IgD-negative memory B cell (primary cell): ENCODE results near the gene ANKRD11. TPM values are rescaled to one million over a fixed set of nuclear protein-coding genes. Genes with fewer than 3 reads are reported as not detected.
A peak's percentile ranks its signal among the peaks of the same experiment; 100 is the strongest.
"Not testable (repeated sequence)": the region's sequence is repeated elsewhere in the genome, so short reads cannot be mapped to it uniquely, and the experiment has no call there.

Source experiments
- H3K27ac Mint-ChIP-seq, 3 donors: one replicate each; pipeline ENCODE4 v1.8.0; 2020 to 2022; ENCODE audit warnings: mild to moderate bottlenecking in 3 of 3, mixed read lengths in 3 of 3, moderate library complexity in 1 of 3
- H3K27me3 Mint-ChIP-seq: one replicate; pipeline ENCODE4 v1.8.0; 2021; ENCODE audit warnings: mixed read lengths
- H3K36me3 Mint-ChIP-seq: one replicate; pipeline ENCODE4 v1.8.0; 2020; ENCODE audit warnings: mild to moderate bottlenecking, mixed read lengths
- H3K4me1 Mint-ChIP-seq, 3 donors: one replicate each; pipeline ENCODE4 v1.8.0; 2020 to 2022; ENCODE audit warnings: mixed read lengths in 3 of 3, mild to moderate bottlenecking in 1 of 3
- H3K4me3 Mint-ChIP-seq, 4 donors: one replicate each; pipeline ENCODE4 v1.8.0; 2020 to 2022; ENCODE audit warnings: mild to moderate bottlenecking in 4 of 4, mixed read lengths in 4 of 4, moderate library complexity in 3 of 4
- H3K9me3 Mint-ChIP-seq, 3 donors: one replicate each; pipeline ENCODE4 v1.8.0; 2020 to 2021; ENCODE audit warnings: mixed read lengths in 3 of 3, mild to moderate bottlenecking in 1 of 3
- polyA plus RNA-seq: library from polyadenylated mRNA; unstranded; fragments of 300-500 nt; fragmentation: Illumina TruSeq; gene quantifications from one replicate; pipeline ENCODE4 v1.2.3, GENCODE V29; 2021

Gene ANKRD11
- polyA plus RNA-seq, 1 donor from 2014 or later: 11.6 TPM

DNA sequence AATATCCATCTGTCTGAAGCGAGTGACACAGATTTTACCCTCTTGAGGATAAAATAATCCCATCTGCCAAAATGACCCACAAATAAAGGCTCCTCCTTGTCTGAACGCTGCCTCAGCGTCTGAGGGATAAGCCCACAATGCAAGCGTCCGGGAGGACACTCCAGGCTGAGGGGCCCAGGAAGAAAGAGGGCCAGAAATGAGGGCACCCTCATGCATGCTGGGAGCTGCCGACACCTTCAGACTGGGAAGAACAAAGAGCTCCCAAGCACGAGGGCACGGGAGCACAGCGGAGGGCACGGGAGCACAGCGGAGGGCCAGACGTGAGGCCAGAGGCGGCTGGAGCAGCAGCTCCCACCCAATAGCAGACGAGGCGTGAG, 145.9 kb downstream of the ANKRD11 start:
- H3K27ac Mint-ChIP-seq: no peak overlapping the region
- H3K27me3 Mint-ChIP-seq: no peaks in the 10 kb centered on the region
- no peak overlapping the region for H3K4me3 Mint-ChIP-seq
- H3K4me1 Mint-ChIP-seq: peaks cover 45 to 50% (median 45%) of the 10 kb centered on the region in 3 donors
- no peaks in the 10 kb centered on the region for H3K9me3 Mint-ChIP-seq
- peaks cover 4% of the 10 kb centered on the region for H3K36me3 Mint-ChIP-seq

DNA sequence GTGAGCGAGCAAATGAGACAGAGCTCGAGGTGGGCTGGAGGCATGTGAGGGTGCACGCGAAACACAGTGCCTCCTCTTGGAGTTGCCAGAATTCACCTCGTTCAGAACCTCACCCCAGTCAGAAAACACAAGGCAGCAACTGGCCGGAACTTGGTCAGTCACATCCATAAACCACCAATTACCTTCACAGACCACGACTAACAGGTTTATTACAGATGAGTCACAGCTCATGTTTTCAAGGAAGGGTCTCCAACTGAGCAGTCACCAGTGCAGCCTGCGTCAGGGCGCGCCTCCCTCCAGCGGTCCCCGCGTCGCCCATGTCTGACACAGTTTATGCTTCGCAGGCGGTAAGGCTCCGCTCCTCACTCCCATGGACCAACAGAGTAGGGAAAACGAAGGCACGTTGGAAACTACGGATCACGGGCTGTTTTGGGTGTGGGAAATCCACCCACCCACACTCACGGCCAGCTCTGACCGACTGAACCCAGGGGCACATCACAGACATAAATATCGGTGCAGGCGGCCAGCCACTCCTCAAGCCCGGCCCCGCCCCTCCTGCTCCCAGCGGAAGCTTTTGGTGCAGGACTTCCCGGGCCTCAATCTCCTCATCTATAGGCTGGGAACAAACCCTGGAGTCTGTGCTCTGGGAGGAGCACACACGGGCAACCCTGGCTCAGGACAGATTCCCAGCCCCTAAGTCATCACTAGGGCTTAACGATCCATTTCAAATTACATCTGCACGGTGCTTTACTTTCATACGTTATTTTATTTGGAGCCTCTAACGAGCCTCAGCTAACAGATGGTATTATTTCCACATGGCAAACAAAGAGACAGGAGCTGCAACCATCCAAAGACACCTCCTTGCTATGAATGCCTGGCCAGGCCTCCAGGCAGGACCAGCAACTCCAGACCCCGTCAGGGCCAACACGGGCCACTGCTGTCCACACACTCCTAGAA, 146.6 kb downstream of the ANKRD11 start:
- H3K27ac Mint-ChIP-seq: peak overlapping the region in 1 of 3 donors; percentile 41
- H3K4me3 Mint-ChIP-seq: peak overlapping the region in 1 of 4 donors; percentile 4

DNA sequence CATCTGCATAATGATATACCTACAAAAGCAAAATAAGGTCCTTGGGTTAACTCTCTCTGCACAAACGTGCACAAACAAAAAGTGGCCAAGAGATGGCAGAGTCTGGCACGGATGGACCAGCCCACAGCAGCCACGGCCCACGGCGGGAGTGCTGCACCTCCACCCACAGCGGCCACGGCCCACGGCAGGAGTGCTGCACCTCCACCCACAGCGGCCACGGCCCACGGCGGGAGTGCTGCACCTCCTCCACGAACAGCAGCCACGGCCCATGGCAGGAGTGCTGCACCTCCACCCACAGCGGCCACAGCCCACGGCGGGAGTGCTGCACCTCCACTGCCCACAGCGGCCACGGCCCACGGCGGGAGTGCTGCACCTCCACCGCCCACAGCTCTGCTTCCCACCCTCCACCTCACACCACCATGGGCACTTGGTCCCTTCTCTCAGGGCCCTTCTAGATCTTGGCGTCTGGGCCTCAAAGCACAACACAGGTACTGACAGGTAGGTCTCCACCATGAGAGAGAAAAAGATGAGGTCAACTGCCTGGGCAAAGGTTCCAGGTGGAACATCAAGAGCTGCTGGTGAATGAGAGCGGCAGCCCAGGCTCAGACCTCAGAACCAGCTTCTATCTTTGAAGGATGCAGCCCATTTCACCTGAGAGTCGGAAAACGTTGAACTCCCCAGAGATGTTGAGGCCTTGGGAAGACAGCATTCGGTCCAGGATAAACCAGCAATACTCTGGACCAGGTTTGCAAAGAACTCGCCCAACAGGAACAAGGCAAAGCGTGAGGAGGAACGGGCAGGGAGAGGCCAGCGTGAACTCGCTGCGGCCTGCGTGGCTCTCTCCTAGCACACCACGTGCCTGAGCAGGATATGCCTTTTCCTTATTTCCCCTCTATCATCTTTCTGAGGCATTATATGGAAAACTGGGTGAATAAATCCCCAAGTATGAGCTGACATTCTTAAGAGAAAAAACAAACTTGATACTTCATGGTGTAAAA, 148.4 kb downstream of the ANKRD11 start:
- Mint-ChIP-seq H3K27ac (no peak overlapping the region), H3K4me3 (no peak overlapping the region), H3K27me3 (no peaks in the 10 kb centered on the region), H3K9me3 (no peaks in the 10 kb centered on the region), H3K4me1 (peaks cover 44 to 46% (median 44%) of the 10 kb centered on the region in 3 donors), H3K36me3 (peaks cover 3% of the 10 kb centered on the region)

More for the DNA sequence above, 146.6 kb downstream of the ANKRD11 start:
- peaks cover 47 to 50% (median 48%) of the 10 kb centered on the region in 3 donors for H3K4me1 Mint-ChIP-seq
- no peaks in the 10 kb centered on the region for H3K27me3 Mint-ChIP-seq
- no peaks in the 10 kb centered on the region for H3K9me3 Mint-ChIP-seq
- peaks cover 3% of the 10 kb centered on the region for H3K36me3 Mint-ChIP-seq

DNA sequence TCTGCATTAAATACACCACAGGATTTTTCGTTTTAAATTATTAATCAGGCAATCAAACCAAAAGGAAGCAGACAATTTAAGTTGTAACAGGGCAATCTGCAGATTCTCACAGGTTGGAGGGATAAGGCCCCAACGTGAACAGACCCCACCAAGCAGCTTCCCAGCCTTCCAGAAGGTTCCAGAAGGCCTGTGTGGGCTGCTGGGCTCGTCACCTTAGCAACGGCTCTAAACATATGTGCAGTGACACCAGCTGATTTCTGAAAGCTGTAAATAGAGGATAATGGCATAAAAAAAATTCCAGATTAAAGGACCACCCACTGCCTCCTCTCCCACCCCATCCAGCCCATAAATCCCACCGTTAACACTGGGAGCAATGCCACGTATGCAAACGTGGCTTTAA, 149.1 kb downstream of the ANKRD11 start:
- peaks cover 36 to 42% (median 40%) of the 10 kb centered on the region in 3 donors for H3K4me1 Mint-ChIP-seq
- H3K27ac Mint-ChIP-seq: no peak overlapping the region
- peaks cover 3% of the 10 kb centered on the region for H3K36me3 Mint-ChIP-seq
- H3K27me3 Mint-ChIP-seq: no peaks in the 10 kb centered on the region
- H3K9me3 Mint-ChIP-seq: no peaks in the 10 kb centered on the region
- peak overlapping the region in 2 of 4 donors; percentile 41 to 43 for H3K4me3 Mint-ChIP-seq

DNA sequence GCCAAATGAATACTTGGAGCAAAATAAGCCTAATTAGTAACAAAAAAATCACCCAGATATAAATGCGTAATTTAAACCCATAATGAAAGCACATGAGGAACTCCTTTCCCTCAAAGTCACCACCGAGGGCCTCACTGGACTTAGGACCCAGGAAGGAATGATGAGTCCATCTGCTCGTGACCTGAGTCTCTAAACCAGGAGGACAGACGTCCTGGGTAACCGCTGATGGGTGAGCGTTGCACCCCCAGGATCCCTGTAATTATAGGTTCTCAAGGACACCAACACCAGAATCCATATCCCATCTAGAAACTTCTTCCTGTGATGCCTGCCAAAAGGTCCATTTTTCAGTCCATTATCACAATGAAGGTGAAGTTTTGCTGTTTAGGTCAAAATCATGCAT, 151.5 kb downstream of the ANKRD11 start:
- peak overlapping the region in 1 of 3 donors; percentile 85 for H3K27ac Mint-ChIP-seq
- H3K4me1 Mint-ChIP-seq: peaks cover 35 to 52% (median 41%) of the 10 kb centered on the region in 3 donors
- H3K36me3 Mint-ChIP-seq: peaks cover 3% of the 10 kb centered on the region
- peak overlapping the region in 1 of 4 donors; percentile 22 for H3K4me3 Mint-ChIP-seq
- no peaks in the 10 kb centered on the region for H3K9me3 Mint-ChIP-seq
- no peaks in the 10 kb centered on the region for H3K27me3 Mint-ChIP-seq

DNA sequence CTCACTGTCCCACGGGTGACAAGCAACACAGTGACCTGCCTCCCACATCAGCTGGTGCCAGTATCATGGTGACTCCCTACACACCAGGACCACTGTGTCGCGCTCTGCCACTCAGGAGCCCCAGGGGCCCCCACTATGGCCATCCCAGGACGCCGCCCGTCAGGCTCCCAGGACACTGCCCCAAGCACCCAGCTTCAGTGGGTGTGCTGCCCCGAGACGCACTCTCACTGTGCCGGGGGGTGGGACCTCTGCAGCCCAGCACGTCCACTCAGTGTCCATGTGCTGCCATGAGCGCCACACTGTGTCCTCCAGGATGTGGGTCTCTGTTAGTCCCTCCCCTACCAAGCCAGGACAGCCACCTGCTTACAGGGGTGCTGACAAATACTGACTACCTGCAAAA, 152.4 kb downstream of the ANKRD11 start:
- Mint-ChIP-seq H3K4me1 (peaks cover 35 to 51% (median 41%) of the 10 kb centered on the region in 3 donors), H3K9me3 (no peaks in the 10 kb centered on the region), H3K27me3 (no peaks in the 10 kb centered on the region), H3K4me3 (peak overlapping the region in 1 of 4 donors; percentile 22), H3K27ac (no peak overlapping the region), H3K36me3 (no peaks in the 10 kb centered on the region)

DNA sequence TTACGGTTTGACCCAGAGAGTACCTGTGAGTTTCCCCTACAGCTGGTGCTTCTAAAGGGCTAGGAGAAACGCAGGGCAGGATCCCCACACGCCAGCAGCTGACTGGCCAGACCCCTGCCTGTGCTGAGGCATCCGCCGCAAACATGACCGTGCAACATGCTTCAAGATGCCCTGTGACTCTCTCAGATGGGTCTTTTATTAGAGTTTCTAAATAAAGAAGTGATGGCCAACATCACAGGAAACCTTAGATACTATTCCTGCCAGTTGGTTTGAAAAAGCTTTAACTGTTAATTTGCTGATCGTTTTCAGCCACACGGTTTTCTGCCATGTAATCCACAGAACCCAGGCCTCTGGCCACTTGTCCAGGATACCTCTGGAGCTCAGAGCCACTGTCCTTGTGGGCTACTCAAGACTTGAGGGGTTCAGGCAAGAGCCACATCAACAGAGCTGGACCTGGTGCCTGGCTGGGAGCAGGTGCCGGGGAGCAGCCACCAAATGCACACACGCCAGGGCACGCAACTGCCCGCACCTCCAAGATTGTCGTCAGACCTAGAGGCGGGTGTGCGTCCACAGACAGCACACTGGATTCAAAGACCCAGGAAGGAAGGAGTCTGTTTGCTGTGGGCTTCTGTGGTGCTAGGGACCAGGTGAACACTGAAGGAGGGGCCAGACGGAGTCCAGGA, 154.4 kb downstream of the ANKRD11 start:
- no peaks in the 10 kb centered on the region for H3K9me3 Mint-ChIP-seq
- peak overlapping the region in 1 of 3 donors; percentile 74 for H3K27ac Mint-ChIP-seq
- H3K36me3 Mint-ChIP-seq: no peaks in the 10 kb centered on the region
- no peaks in the 10 kb centered on the region for H3K27me3 Mint-ChIP-seq
- H3K4me3 Mint-ChIP-seq: peak overlapping the region in 1 of 4 donors; percentile 49
- H3K4me1 Mint-ChIP-seq: peaks cover 38 to 62% (median 44%) of the 10 kb centered on the region in 3 donors

DNA sequence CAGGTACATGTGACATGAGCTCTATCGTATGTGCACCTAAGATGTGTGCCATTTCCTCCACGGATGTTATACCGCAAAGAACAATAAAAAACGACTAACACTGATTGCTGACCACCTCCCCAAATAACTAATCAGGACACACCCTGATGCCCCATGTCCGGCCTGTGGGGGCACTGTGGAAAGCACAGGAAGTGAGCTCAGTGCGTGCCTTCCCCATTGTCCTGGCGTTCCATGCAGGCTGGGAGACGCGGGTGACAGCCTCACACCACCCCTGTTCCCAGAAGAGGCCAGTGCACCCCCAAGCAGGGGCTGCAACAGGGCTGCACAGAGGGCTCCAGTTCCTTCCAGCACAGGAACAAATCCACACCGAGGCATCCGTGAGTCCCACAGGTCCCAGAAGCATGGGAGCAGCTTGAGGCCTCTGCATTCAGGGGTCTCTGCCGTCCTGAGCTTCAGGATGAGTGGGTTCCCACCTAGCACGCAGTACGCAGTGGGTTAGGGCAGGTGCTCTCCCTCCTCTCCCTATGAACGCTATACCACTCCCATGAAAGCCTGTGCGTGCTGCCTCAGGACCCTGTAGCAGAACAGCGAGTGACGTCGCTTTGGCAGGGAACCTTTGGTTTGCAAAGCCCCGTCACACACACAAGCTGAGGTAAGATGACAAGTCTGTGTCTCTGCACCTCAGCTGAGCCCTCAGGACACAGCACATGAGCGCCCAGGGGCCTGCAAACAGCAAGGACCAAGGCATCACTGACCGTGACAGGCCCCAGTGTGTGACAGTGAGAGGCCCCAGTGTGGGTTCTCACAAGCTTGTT, 155.2 kb downstream of the ANKRD11 start:
- Mint-ChIP-seq H3K27ac (peak overlapping the region in 1 of 3 donors; percentile 74), H3K36me3 (no peaks in the 10 kb centered on the region), H3K4me3 (peak overlapping the region in 1 of 4 donors; percentile 49), H3K27me3 (no peaks in the 10 kb centered on the region), H3K4me1 (peaks cover 36 to 57% (median 40%) of the 10 kb centered on the region in 3 donors), H3K9me3 (no peaks in the 10 kb centered on the region)

DNA sequence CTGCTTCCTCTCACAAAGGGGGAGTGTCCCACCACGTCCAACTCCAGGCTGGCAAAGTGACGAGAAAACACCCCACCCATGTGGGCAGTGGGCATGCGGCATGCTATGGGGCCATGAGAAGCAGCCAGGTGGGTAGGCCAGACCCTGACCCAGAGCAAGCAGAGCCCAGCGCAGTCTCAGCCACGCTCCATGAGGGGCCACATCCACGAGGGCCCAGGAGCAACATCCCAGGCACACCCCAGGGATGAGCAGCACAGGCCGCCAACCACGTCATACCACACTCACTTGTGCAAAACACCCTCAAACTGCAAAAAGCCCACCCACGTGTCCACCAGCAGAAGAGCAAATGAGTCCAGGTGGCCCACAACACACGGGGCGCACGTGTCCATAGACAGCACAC, 155.9 kb downstream of the ANKRD11 start:
- peaks cover 32 to 53% (median 36%) of the 10 kb centered on the region in 3 donors for H3K4me1 Mint-ChIP-seq
- no peaks in the 10 kb centered on the region for H3K36me3 Mint-ChIP-seq
- no peaks in the 10 kb centered on the region for H3K27me3 Mint-ChIP-seq
- no peak overlapping the region for H3K4me3 Mint-ChIP-seq
- H3K27ac Mint-ChIP-seq: peak overlapping the region in 1 of 3 donors; percentile 87
- no peaks in the 10 kb centered on the region for H3K9me3 Mint-ChIP-seq

DNA sequence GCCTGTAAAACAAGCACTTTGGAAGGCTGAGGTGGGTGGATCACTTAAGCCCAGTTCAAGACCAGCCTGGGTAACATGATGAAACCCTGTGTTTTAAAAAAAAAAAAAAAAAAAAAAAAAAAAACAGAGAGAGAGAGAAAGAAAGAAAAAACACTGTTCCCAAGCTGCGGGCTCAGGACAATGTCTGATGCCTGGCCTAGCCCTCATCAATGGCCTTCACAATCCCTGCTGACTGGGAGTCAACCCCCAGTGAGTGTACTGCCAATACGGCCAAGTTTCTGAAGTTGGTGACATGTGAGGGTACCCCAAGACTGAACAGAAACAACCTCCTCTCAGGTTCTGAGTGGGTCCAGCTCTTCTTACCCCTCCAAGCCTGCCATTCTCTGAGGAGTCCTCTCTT, 156.3 kb downstream of the ANKRD11 start:
- no peaks in the 10 kb centered on the region for H3K9me3 Mint-ChIP-seq
- peaks cover 34 to 53% (median 34%) of the 10 kb centered on the region in 3 donors for H3K4me1 Mint-ChIP-seq
- H3K36me3 Mint-ChIP-seq: no peaks in the 10 kb centered on the region
- H3K27ac Mint-ChIP-seq: peak overlapping the region in 2 of 3 donors; percentile 47 to 78
- peak overlapping the region in 1 of 4 donors; percentile 47 for H3K4me3 Mint-ChIP-seq
- no peaks in the 10 kb centered on the region for H3K27me3 Mint-ChIP-seq

DNA sequence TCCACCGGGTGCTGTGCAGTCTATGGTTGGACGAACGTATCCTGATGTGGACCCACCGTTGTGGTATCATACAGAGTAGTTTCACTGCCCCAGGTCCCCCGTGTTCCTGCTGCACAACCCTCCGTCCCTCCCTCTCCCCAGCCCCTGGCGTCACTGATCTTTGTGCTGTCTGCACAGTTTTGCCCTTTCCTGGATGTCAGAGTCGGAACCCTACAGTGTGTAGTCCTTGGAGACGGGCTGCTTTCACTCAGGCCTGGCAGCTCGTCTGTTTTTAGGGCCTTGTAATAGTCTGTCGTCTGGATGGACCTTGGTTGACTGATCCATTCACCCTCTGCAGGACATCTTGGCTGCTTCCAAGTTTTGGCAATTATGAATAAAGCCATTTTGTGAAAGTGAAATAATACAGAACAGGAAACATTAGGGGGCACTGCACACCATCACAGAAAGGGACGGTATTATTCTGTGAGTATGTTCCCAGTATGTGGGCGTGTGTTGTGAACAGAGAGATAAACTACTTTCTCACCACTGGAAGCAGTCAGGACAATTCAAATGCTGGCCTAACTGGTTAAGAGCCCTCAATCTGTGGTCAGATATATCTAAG, 156.9 kb downstream of the ANKRD11 start:
- H3K27me3 Mint-ChIP-seq, H3K9me3 Mint-ChIP-seq, H3K36me3 Mint-ChIP-seq: not testable (repeated sequence)
- Mint-ChIP-seq H3K4me3 (peak overlapping the region in 1 of 4 donors; percentile 65), H3K4me1 (peaks cover 29 to 49% (median 31%) of the 10 kb centered on the region in 3 donors), H3K27ac (peak overlapping the region in 1 of 3 donors; percentile 47)

DNA sequence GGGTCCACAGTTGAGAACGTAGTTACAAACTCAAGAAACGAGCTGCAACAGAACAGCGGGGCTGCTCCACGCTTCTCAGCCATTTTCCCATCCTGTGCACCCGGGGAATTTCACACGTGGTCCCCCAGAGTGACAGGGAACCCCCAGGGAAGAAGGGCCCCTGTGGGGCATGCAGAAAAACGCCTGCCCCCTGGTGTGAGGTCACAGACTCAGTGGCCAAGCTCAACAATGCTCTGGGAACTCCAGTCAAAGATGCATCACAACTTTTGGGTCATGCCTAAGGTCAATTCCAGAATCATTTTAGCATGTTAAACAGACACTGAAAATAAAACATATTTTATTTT, 157.5 kb downstream of the ANKRD11 start:
- H3K36me3 Mint-ChIP-seq: no peaks in the 10 kb centered on the region
- no peak overlapping the region for H3K4me3 Mint-ChIP-seq
- no peak overlapping the region for H3K27ac Mint-ChIP-seq
- H3K9me3 Mint-ChIP-seq: no peaks in the 10 kb centered on the region
- no peaks in the 10 kb centered on the region for H3K27me3 Mint-ChIP-seq
- peaks cover 32 to 51% (median 32%) of the 10 kb centered on the region in 3 donors for H3K4me1 Mint-ChIP-seq

DNA sequence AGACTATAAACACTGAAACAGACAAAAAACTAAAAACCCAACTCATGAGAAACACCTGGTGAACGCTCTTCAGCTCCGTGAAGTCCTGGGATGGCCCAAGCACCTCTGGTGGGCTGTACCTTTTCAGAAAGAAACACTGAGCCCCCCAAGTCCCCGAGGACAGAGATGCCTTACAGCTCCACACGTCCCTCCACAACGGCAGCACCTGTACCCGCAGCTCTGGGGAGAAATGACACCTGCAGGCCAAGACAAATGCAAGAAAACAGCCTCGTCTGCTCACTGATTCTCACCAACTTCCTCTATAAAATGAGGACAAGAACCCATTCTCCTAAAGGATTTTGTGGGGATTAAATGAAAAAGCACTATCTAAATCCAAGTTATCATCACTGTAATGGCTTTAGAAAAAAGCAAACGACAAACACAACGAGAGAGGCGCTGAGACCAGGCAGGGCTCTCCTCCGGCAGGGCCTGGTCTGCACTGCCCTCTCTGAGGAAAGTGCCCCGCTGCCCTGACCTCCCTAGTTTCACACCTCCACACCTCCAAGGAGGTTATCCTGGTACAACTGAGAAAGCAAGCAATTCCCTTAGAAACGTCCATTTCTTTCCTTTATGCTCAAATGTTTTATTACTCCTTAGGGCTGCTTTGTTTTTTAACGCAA, 158.0 kb downstream of the ANKRD11 start:
- no peak overlapping the region for H3K4me3 Mint-ChIP-seq

More for the DNA sequence above, 158.0 kb downstream of the ANKRD11 start:
- H3K4me1 Mint-ChIP-seq: peaks cover 33 to 56% (median 35%) of the 10 kb centered on the region in 3 donors
- H3K27me3 Mint-ChIP-seq: no peaks in the 10 kb centered on the region
- H3K36me3 Mint-ChIP-seq: no peaks in the 10 kb centered on the region
- peak overlapping the region in 1 of 3 donors; percentile 16 for H3K27ac Mint-ChIP-seq
- no peaks in the 10 kb centered on the region for H3K9me3 Mint-ChIP-seq
